CD4-positive, alpha-beta T cell treated with Interleukin-6 for 4 hours (primary cell): ENCODE measurements around the gene DSTN.
"Not testable (repeated sequence)": the region's sequence is repeated elsewhere in the genome, so short reads cannot be mapped to it uniquely, and the experiment has no call there.

ENCODE experiments used
- DNase-seq: peaks from one replicate; pipeline ENCODE4 v3.0.0-alpha.2; 2020; ENCODE audit warnings: mixed read lengths

DSTN gene

DNA sequence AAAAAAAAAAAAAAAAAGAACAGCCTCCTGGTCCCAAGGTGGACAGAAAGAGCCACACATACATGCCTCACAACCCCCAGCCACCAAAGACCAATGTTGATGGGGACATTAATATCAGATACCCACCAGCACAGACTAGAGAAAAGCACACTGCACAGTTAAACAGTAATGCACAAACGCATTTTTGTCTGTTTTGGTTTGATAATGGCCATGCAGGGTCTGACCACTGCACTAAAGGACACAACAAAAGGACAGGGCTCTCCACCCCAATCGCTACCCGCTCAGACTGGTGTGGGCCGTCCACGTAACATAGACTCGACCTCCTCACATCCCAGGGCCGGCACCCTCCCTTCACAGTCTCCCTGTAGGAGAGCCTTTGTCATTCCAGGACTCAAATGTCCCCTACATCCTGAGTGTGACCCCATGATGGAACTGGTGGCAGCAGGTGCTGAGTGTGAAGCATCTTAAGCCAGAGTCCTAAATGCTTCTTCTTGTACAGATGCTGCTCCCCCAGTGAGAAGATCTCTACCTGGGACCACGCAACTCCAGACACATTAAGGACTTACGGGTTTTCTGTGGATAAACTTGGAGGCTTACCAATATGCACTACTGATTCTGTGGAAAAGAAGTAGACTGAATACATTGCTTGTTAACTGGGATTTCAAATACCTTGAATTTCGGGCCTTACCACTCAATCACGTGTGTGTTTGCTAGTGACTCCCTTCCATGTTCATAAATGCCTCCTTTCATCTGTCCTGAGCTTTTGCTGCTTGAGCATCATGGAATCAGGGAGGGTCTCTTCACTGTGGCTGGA is 84.2 kb downstream of the DSTN start:
- no peak for DNase-seq

GRCh38 chr20:17654649-17655285 is 84.9 kb downstream of the DSTN start:
- DNase-seq, result peak; percentile 42

DNA sequence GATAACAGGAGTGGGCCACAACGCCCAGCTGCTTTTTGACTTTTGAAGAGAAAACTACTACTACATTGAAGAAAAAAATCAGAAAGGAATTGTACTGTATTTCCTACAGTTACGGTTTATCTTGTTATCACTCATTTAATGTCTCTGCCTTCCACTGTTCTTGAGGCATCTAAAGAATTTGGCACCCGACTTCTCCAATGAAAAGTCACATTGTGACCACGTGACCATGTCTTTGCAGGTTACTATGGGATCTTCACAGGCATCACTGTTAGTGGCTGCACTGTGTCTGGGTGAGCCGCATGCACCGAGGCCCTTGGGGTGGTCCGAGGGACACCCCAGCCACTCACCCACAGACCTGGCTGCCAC is 85.4 kb downstream of the DSTN start:
- DNase-seq, result no peak

GRCh38 chr20:17655865-17656479 is 86.1 kb downstream of the DSTN start:
- no peak for DNase-seq

DNA sequence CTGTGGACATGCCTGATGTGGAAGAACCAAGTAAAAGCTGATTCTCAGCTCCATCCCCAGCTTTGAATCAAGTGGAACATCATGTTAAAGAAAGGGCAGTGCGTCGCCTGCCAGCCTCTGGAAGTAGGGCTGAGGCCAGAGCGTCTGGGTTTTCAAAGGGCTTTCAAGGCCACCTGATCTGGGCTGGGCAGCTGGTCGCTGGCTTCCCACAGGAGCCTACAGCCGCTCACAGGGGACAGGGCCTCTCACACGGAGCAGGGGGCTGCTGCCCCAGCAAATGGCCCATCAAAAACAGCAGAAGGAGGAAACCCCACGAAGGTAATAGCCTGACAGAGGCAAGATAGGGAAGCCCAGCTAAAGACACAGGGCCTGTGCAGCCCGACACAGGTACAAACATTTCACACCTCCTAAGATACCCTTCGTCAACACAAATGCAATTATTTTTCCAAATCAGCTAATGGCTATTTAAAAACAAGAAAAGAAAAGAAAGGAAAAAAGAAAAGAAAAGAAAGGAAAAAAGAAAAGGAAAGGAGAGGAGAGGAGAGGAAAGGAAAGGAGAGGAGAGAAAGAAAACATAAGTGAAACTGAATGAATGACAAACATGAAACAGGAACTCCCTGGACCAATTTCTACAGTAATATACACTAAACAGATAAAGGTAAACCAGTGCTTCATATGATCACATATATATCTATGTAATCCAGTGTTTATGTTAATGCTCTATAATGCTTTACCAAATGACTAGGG is 87.4 kb downstream of the DSTN start:
- DNase-seq, result no peak

DNA sequence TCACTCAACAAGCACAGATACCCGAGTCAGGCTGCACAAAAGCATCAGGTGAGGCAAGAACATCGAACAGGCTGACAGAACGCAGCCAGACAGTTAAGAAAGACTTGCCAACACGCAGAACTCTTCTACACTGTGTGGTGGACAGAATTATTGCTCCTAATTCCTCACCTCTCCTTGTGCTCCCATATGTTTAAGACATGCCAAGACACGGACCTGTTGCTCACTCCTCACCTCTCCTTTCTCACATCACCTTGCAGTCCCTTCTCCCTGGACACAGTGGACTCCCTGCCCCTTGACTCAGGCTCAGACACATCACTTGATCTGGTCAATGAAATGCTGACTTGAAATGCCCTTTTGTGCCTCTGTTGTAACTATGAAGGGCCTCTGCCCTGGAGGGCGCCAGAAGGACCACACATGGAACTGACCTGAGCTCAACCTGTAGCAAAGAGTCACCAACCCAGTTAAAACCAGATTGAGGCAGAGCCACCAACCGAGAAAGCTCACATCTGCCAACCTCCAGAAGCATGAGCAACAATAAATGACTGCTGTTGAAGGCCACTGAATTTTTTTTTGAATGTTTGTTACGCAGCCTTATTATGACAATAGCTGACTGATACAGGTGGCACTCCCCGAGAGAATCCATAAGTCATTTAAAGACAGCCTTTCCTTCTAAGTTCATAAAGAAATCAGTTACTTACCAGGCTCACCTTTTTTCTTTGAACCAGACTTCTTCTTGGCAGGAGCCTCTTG is 88.2 kb downstream of the DSTN start:
- DNase-seq, result no peak

DNA sequence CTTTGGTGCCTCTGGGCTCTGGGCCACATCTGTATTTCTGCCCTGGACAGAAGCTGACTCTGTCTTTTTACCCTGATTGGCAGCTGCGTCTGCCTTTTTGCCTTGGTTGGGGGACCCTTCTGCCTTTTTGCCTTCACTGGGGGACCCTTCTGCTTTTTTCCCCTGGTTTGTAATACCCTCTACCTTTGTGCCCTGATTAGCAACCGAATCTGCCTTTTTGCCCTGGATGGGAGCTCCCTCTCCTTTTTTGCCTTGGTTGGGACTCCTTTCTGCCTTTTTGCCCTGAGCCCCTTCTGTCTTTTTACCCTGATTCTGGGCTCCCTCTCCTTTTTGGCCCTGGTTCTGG is 88.7 kb downstream of the DSTN start:
- no peak for DNase-seq

GRCh38 chr20:17659344-17659743 is 89.5 kb downstream of the DSTN start:
- DNase-seq, result not testable (repeated sequence)
